ENCODE data around the gene TRPM6.
"Not testable (repeated sequence)": the region's sequence is repeated elsewhere in the genome, so short reads cannot be mapped to it uniquely, and the experiment has no call there.

Gene TRPM6

DNA sequence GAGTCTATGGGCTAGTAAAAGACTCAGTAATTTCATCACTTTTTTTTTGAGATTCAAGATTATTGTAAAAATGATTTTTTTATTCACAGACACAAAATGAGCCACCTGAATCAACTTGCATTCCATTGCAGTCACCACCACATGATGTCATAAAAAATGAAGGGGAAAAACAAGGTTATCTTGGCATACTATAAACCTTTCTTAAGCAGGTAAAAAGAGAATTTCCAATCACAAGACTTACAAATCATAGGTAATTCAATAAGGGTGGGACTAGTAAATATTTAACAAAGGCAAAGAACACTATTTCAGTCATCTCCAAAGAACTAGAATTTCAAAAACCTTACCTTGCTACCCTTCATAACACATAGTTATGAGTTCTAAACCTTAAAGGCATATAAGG, 30.7 kb downstream of the TRPM6 start:
- DNase-seq (ENCODE audit: low read depth in 2 of 2) = no peak

DNA sequence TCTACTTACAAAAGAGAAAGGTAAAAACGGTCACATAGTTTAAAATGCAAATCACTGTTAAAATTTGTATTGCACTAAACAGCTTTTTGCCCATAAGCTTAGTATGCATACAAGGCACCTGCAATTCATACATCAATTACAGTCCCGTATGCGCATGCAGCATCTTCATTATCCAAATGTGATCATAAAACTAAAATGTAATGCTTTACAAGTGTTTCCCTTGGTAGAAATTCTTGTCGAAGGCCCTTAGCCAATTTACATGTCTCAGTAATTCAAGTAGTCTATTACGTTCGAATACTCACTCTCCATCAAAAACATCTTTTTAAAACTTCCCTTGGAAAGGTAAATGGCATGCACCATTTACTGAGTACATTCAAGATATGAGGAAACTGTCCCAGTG, 32.6 kb downstream of the TRPM6 start:
- no peak for DNase-seq (ENCODE audit: low read depth in 2 of 2)

DNA sequence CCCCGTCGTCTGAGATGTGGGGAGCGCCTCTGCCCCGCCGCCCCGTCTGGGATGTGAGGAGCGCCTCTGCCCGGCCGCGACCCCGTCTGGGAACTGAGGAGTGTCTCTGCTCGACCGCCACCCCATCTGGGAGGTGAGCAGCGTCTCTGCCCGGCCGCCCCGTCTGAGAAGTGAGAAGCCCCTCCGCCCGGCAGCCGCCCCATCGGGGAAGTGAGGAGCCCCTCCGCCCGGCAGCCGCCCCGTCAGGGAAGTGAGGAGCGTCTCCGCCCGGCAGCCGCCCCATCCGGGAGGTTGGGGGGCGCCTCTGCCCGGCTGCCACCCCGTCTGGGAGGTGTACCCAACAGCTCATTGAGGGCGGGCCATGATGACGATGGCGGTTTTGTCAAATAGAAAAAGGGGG, 34.7 kb downstream of the TRPM6 start:
- not testable (repeated sequence) for DNase-seq (ENCODE audit: low read depth in 2 of 2)

DNA sequence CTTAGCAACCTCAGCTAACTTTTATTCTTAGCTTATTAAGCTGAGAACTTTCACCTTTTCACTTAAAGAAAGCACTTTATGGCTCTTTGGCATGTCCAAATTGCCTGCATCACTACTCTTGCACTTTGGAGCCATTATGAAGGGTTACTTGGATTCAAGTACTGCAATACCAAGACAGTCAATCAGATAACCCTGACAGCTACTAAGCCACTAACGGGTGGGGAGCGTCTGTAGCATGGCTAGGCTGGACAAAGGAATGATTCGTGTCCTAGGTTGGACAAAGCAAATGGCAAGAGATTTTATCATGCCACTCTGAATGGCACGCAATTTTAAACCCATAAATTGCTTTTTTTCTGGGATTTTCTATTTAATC, 39.6 kb downstream of the TRPM6 start:
- no peak for DNase-seq (ENCODE audit: low read depth in 2 of 2)

DNA sequence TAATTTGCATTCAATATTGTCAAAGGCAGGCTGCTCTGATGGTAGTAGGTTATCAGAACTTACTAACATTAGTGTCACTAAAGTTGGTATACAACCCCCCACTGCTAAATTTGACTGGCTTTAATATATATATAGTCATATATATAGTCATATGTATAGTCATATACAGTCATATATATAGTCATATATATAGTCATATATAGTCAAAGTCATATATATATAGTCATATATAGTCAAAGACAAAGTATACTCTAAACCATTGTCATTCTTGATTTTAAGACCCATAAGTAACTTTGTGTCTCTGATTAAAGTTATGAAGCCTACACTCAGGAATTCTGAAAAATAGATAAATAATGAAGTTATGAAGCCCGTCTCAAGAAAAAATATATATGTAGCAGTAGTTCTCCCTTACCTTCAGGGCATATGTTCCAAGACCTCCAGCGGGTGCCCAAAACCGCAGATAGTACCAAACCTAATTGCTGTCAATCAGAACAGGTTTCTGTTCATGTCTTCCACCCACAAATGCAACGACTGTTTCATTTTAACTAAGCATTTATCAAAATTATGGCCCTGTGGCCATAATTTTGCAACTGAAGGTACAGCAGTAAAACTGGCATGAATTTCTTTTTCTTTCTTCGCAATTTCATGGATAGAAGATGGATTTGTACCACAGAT, 40.1 kb downstream of the TRPM6 start:
- no peak for DNase-seq (ENCODE audit: low read depth in 2 of 2)

DNA sequence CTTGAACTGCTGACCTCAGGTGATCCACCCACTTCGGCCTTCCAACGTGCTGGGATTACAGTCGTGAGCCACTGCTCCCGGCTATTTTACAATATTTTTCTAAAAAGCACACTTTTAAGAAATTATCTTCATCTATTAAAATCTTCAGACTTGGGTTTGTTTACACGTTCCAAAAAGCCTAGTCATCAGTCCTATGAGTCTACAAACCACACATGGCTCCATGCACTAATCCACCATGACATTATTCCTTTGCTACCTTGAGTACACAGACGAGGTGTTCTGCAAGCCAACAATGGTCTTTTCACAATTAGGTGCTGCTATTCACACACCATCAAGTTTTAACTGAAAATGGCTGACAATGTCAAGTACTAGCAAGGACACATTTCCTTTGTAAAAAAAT, 41.0 kb downstream of the TRPM6 start:
- no peak for DNase-seq (ENCODE audit: low read depth in 2 of 2)

DNA sequence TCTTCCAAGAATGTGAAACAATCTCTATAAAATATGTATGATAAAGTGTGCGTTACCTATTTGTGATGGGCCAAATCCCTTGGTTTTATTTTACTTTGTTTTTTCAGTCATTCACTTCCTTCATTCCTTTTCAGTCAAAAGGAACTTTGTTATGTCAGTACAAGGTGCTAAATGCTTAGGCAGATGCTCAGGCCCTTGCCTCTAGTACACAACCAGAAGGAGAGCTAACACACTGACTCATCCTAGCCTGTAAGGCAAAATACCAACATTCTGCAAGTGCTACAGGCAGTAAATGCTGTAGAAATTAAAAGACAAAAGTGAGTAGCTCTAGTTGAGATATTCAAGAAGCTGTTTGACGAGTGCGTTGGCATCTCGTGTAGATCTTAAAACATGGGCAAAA, 49.4 kb downstream of the TRPM6 start:
- DNase-seq (ENCODE audit: low read depth in 2 of 2) = no peak

DNA sequence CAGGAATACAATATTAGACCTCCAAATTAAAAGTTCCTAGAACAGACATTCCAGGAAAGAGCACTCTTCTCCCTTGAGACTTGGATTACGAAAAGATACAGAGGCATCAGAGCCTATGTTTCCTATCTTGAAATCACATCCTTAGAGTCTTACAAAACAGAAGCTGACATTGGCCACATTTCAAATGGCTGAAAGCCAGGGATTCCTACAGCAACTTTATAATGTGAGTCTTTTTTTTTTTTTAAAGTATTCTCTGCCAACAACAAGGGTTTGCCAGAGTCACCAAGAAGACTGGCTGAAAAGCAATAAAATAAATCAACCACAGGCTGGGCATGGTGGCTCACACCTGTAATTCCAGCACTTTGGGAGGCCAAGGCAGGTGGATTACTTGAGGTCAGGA, 63.1 kb downstream of the TRPM6 start:
- DNase-seq (ENCODE audit: low read depth in 2 of 2) = no peak

DNA sequence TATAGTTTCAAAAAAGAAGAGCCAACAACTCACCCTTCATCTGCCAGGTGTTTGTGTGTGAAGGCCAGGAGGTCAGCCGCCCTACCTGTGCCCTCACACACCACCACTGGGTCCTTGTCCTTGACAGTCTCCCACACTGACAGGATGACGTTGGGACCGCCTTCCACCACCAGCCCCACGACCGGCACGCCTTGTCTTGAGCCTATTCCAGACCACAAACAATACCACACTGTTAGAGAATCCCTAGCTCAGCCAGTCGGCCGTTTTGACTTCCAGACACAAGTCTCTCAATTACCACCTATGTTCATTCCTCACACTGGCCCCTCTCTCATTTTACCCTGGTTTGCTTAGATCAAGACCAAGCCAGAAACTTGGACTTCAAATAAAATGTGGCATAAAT, 66.1 kb downstream of the TRPM6 start:
- DNase-seq (ENCODE audit: low read depth in 2 of 2) = no peak

DNA sequence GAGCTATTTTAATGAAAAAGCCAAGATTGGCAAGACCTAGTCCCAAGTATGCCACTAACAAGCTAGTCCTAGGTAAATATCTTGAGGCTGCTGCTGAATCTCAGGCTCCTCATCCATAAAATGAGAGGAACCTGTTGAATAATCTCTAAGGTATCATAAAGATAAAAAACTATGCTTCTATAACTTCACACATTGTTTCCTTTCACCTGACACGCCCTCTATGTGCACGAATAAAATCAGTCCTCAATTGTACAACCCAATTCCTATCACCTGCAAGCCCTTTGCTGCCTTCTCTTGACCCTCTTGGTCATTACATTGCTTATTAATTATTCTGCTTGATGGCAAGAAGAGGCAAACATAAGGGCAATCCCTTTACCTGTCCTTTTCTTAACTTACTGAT, 69.9 kb downstream of the TRPM6 start:
- no peak for DNase-seq (ENCODE audit: low read depth in 2 of 2)

DNA sequence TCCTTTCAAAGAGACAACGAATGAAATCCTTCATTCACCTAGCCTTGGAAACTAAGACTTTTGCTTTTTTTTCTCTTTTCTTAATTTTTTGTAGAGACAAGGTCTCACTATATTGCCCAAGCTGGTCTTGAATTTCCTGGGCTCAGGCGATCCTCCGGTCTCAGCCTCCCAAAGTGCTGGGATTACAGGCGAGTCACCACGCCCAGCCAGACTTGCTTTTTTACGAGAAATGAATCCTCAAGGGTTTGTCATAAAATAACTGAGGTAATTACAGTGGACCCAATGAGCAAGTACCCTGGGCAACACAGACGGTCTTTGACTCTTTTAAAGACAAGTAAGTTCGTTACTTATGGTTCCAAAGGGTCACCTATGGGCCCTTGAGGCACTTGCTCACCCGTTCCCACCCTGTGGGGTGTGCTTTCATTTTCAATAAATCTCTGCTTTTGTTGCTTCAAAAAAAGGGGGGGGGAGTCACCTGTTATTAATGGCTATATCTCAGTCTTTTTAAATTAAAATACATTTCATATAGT, 70.4 kb downstream of the TRPM6 start:
- no peak for DNase-seq (ENCODE audit: low read depth in 2 of 2)

DNA sequence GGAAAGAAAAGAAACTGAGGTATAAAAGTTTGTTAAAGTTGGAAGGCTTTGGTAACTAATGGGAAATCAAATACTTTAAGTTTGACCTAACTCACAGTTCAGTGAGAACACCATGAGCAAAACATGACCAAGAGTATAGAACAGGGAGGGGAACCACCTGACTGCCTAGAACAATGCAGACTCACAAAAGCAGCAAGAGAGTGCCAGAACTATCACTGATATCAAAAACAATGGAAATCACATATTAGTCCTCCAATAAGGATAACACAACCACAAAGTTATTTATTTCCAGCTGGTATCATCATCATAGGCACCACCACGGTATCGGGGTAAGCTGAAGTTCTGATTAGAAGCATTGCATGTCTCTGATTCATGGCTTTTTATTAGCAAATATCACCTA, 77.5 kb downstream of the TRPM6 start:
- no peak for DNase-seq (ENCODE audit: low read depth in 2 of 2)

DNA sequence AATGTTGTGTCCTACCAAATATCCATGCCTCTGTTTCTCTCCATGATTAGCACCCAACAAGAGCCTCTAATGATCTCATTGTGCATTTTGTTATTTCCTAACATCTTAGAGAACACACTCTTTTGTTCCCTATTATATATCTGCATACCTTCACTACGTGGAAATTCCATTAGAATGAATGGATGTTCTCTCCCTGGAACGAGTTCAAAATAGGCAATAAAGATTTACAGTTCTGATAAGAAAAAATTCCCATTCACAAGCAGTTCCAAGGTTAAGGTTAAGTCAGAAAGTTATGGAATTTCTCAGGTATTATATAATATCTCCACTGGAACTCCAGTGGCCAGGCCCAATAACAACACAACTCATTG, 83.7 kb downstream of the TRPM6 start:
- no peak for DNase-seq (ENCODE audit: low read depth in 2 of 2)

DNA sequence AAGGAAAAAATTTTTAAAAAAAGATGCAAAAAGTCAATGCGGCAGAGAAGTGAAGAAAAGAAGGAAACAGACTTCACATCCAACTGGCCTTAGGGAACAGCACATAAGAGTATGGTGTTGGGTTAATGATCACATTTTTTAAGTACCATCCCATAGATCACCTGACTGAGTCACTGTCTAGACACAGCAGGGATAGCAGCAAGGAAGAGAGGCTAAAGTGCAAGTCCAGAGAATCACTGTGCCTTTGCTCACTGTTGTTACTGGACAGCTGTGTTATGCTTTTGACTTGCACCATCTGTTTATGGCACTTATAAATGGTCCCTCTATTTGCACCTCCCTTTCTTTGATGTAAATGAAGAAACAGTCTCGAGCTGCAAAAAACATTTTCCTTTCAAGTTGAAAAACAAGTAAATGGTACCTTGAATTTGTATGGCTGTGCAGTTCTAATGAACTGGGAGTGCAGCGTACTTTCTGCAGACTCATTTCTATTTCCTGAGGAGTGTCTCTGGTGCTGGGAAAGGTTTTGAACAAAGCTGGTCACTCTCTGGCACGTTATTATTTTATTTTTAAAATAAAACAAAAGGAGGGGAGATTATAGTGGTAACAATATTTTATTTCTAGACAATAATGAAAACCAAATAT, 84.2 kb downstream of the TRPM6 start:
- DNase-seq (ENCODE audit: low read depth in 2 of 2) = no peak

DNA sequence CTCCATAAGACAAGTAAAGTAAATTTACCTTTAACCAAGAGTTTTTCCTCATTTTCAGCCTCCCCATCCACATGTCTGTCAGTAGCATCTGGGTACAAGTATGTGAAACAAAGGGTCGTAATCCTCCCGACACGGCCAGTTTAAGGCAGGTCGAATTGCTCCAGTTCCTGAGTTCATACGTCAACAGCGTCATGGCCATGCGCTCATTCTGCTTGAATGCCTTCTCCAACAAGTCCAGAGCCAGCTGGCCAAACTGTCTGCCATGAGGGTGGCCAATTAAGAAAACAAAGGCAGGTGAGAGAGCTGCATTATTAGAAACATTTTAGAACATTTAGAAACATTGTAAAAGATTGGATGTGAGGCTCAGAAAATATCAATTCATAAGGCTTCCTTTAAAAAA, 87.5 kb downstream of the TRPM6 start:
- no peak for DNase-seq (ENCODE audit: low read depth in 2 of 2)

DNA sequence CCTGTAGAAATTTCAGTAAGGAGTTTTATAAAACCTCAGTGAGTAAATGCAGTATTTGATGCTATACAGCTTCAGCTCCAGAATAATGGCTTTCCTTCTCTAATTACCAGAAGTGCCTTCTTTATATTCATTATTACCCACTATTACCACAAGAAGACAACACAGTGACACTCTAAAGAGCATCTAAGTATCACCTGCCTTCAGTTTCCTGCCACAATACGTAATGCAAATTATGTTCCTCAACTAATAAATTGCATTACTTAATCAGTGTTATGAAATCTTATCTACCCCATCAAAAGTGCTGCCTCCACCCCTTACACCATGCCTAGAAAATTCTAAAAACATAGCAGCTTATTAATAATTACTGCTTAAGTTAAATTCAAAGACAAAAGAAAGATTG, 91.9 kb downstream of the TRPM6 start:
- no peak for DNase-seq (ENCODE audit: low read depth in 2 of 2)

DNA sequence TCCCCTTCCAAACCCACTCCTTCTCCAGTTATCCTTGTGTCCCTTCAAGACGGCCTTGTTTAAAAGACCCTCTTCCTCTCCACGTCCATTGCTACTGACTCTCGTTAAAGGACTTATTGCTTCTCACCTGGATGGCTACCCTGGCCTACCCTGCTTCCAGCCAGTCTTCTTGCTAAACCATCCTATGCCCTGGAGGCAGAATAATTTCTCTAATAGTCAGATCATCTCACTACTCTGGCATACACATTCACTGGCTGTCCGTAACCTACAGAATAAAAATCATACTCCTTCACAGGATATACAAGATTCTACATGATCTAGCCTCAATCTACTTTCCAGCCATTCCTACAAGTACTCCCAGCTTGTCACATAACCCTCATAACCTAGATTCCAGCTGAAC, 92.6 kb downstream of the TRPM6 start:
- DNase-seq (ENCODE audit: low read depth in 2 of 2) = no peak

DNA sequence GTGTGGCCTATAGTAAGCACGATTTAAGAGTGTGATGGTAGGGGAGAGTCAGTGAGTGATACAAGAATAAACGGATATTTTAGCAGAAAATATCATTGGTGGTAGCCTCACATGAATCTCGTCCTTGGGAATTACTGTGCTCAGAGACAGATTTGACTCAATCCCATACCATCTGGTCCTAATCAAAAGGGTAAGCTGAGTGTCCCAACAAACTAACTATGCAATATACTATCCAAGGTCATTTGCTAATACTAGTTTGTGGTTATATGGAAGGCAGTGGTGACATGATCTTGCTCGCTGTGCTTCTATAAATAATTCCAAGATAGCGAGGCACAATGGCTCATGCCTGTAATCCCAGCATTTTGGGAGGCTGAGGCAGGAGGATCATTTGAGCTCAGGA, 103.2 kb downstream of the TRPM6 start:
- no peak for DNase-seq (ENCODE audit: low read depth in 2 of 2)

DNA sequence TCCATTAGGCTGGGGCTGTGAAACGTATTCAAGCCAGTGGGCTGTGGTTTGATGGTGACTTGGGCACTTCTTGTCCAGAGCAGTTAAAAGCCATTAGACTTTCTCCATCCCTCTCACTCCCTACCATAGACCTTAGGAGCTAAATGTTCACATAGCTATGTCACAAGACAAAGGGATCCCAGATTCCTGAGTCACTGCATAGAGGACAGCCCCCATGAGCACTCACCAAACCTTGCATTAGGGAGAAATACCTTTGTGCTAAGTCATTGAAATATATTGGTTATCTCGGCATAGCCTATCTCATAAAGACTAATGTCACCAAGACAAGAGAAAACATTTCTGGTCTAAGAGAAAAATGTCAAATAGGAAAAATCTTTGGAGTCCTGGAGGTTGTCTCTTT, 104.3 kb downstream of the TRPM6 start:
- DNase-seq (ENCODE audit: low read depth in 2 of 2) = no peak

DNA sequence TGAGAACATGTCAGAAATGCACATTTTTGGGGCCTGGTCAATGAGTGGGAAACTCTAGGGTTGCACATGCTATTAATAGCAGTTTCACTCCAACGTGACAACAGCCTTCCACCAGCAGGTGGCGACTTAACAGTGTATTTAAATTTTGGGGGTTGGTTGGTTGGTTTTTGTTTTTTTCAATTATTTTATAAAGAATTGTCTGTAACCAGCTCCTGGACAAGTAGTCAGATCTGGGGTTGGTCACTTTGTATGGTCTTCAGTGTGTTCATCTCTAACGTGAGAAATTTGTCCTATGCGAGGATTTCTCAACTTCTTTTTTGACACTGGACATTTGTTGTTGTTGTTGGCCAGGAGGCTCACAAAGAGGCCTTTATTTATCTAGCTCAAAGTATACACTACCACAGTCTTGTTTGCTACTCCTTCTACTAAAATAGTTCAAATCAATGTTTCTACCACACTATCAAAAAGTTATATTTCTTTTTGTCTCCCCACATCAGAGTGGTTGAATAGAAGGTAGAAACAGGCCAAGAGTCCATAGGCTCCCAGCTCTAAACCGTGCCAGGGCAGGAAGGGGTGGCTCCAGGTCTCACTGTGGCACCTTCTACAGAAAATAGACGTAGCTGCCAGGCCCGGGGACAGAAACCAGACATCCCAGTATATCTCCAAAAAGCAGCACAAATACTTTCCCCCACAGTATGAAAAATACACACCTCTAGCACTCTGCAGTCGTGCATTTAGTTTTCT, 110.4 kb downstream of the TRPM6 start:
- DNase-seq (ENCODE audit: low read depth in 2 of 2) = peak; percentile 40 to 51

DNA sequence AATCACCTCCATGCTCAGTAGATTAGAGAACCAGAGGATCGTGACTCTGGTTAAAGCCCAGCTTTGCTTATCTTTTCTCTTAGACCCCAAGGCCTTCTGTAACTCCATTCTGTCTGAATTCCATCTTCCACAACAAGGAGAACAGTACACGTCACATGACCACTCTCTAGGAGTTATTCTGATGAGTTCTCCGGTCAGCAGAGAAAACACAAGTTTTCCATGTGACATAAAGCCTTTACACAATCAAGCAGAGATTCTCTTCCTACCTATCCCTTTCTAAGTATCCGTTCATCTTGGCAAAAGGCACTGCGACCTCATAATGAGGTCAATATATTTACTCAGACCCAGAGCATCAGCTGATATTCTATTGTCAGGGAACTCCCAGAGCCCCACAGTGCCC, 112.3 kb downstream of the TRPM6 start:
- DNase-seq (ENCODE audit: low read depth in 2 of 2) = no peak

DNA sequence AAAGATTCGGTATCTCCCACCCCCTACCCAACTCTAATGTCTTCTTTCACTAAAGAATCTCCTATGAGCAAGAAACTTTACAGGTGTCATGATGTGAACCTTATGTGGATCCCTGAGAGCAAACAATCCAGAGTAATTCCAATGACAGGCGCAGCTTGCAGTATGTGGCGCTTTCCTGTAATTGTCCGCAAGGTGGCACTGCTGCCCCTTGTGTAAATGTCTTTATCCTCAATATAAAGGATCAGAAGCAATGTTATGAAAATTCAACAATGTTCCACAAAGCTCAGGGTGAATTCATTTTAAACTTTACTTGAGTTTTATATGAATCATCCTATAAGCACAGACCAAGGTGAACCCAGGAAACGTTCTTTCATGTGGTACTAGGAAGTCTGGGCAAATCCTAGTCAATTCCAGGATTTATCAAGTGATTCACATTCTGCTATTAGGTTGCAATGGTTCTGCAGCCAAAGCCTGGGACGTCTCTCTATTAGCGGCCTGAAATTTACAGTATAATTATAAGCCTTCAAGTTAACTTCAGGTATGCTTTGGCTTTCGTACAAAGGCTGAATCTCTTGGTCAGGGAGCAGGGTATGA, 113.7 kb downstream of the TRPM6 start:
- peak; percentile 38 to 53 for DNase-seq (ENCODE audit: low read depth in 2 of 2)

DNA sequence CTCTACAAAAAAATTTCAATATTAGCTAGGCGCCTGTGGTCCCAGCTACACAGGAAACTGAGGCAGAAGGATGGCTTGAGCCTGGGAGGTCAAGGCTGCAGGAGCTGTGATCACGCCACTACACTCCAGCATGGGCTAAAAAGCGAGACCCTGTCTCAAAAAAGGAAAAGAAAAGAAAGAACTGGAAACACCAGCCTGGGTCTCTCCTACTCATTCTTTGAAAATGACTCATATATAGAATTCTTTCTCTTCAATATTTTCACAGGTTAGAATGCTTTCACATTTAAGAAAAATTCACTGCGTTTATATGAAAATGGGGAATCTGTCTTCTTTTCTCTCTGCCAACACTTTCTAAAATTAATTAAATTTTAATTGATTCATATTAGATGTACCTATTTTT, 115.6 kb downstream of the TRPM6 start:
- no peak for DNase-seq (ENCODE audit: low read depth in 2 of 2)

All from stimulated activated CD8-positive, alpha-beta memory T cell treated with anti-CD3 and anti-CD28 coated beads, Interleukin-2, amount 100 ng/mL, for 48 hours (primary cell).